NCI-H510A (cell line): ENCODE results near the gene ABHD8.
"Not testable (repeated sequence)": the region's sequence is repeated elsewhere in the genome, so short reads cannot be mapped to it uniquely, and the experiment has no call there.

ENCODE experiments used
- DNase-seq: peaks from one replicate; lab custom pipeline; 2025; lab: John Stamatoyannopoulos, UW

The ABHD8 gene

GRCh38 chr19:17296976-17297375, 6.2 kb downstream of the ABHD8 start:
- no peak for DNase-seq

GRCh38 chr19:17296273-17296672, 7.0 kb downstream of the ABHD8 start:
- DNase-seq, result no peak

- DNase-seq, result not testable (repeated sequence)
These were observed 7.7 kb downstream of the ABHD8 start for GRCh38 chr19:17295551-17295950.

GRCh38 chr19:17294051-17294891, 9.0 kb downstream of the ABHD8 start:
- no peak for DNase-seq

- no peak for DNase-seq
These were observed 9.6 kb downstream of the ABHD8 start for GRCh38 chr19:17293605-17294004.

- DNase-seq, result no peak
These were observed 10.7 kb downstream of the ABHD8 start for GRCh38 chr19:17292301-17293074.

GRCh38 chr19:17289489-17289888, 13.7 kb downstream of the ABHD8 start:
- peak; percentile 52 for DNase-seq

- no peak for DNase-seq
These were observed 16.5 kb downstream of the ABHD8 start for GRCh38 chr19:17286752-17287151.

GRCh38 chr19:17286263-17286662, 17.0 kb downstream of the ABHD8 start:
- DNase-seq, result no peak

GRCh38 chr19:17285415-17286135, 17.6 kb downstream of the ABHD8 start:
- DNase-seq, result no peak

GRCh38 chr19:17283504-17283996, 19.7 kb downstream of the ABHD8 start:
- DNase-seq, result no peak

- DNase-seq, result peak; percentile 84
These were observed 20.6 kb downstream of the ABHD8 start for GRCh38 chr19:17282488-17283125.

- no peak for DNase-seq
These were observed 21.6 kb downstream of the ABHD8 start, which contains the start of gene ANKLE1 for GRCh38 chr19:17281391-17282304. TSS of gene ANKLE1 (plus strand) at chr19:17281901. CDS start at chr19:17281921, 20 bp downstream.

- DNase-seq, result no peak
These were observed 23.8 kb downstream of the ABHD8 start for GRCh38 chr19:17279436-17279835.

GRCh38 chr19:17275441-17276175, 27.6 kb downstream of the ABHD8 start:
- DNase-seq, result no peak

GRCh38 chr19:17274892-17275291, 28.3 kb downstream of the ABHD8 start:
- DNase-seq, result not testable (repeated sequence)

- DNase-seq, result no peak
These were observed 34.5 kb downstream of the ABHD8 start for GRCh38 chr19:17268754-17269153.

- DNase-seq, result peak; percentile 94
These were observed 36.0 kb downstream of the ABHD8 start, which contains the start of gene BABAM1 for GRCh38 chr19:17266975-17267788. TSS of gene BABAM1 (plus strand) at chr19:17267443. CDS start at chr19:17268807, 1,364 bp downstream.

GRCh38 chr19:17266589-17266974, 36.6 kb downstream of the ABHD8 start:
- no peak for DNase-seq
